GM19468 (cell line): ENCODE results near the gene NLRP7.
"Not testable (repeated sequence)": the region's sequence is repeated elsewhere in the genome, so short reads cannot be mapped to it uniquely, and the experiment has no call there.

ENCODE experiments used
- ATAC-seq: cut with Tn5 transposase; IDR thresholded peaks from one replicate; pipeline ENCODE4 v1.9.1; 2021; ENCODE audit warnings: mild to moderate bottlenecking, moderate library complexity, moderate number of reproducible peaks; ENCODE audit not compliant: unreplicated experiment; ENCODE audit errors: extremely low read depth

The NLRP7 gene

GRCh38 chr19:54947381-54947780 lies at the start of gene NLRP7:
Gene NLRP7 (minus strand): TSS chr19:54947530.
- ATAC-seq, result no peak

DNA sequence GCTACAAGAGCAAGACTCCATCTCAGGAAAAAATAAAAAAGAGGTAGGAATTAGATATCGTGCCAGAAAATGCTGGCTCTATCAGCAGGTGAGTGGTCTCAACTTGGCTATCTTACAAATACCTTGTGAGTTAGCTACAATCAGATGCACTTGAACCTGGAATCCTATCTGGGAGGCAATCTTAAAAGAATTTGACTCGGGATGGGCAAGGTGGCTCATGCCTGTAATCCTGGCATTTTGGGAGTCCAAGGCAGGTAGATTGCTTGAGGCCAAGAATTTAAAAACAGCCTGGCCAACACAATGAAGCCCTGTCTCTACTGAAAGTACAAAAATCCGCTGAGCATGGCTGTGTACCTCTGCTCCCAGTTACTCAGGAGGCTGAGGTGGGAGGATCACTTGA lies 48.2 kb upstream of the NLRP7 start:
- ATAC-seq, result no peak

DNA sequence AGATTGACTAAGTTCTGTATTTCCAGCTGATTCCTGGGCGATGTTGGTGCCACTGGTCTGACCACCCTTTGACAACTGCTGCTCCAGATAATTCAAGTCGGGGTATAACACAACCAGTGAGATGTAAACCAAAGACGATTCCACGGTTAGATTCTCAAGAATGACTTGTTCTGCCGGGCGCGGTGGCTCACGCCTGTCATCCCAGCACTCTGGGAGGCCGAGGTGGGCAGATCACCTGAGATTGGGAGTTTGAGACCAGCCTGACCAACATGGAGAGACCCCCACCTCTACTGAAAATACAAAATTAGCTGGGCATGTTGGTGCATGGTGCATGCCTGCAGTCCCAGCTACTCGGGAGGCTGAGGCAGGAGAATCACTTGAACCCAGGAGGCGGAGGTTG lies 42.2 kb upstream of the NLRP7 start:
- ATAC-seq, result not testable (repeated sequence)

GRCh38 chr19:54982562-54982961 lies 35.2 kb upstream of the NLRP7 start:
- ATAC-seq, result not testable (repeated sequence)

GRCh38 chr19:54973229-54974090 lies 26.1 kb upstream of the NLRP7 start:
- ATAC-seq, result not testable (repeated sequence)

DNA sequence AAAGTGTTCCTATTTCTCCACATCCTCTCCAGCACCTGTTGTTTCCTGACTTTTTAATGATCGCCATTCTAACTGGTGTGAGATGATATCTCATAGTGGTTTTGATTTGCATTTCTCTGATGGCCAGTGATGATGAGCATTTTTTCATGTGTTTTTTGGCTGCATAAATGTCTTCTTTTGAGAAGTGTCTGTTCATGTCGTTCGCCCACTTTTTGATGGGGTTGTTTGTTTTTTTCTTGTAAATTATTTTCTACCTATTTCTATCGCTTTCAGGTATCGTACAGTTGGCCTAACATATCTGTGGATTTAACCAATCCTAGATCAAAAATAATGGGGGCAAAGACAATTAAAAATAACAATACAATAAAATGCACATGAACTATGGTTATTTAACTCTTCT lies 24.1 kb upstream of the NLRP7 start:
- not testable (repeated sequence) for ATAC-seq

GRCh38 chr19:54969647-54970046 lies 22.3 kb upstream of the NLRP7 start:
- ATAC-seq, result no peak

- no peak for ATAC-seq
Measured at GRCh38 chr19:54967611-54968010, 20.3 kb upstream of the NLRP7 start.

DNA sequence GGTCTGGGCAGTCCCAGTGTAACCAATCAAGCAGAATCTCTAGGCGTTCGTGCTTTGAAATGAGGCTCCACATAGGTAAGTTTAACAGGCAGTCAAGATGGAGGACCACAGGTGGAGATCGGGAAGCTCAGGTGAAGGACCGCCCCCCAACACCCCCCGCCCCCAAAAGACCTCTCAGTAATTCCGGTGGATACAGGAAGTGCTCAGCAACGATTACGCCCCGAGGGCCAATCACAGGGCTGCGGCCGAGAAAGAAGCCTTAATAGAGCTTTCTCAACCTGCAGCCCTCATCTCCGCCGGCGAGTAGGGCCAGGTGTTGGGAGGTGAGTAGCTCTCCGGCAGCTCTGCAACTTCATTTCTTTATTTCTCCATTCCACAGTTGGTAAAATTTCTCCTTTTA lies 17.7 kb upstream of the NLRP7 start:
- not testable (repeated sequence) for ATAC-seq

GRCh38 chr19:54959840-54960239 lies 12.5 kb upstream of the NLRP7 start:
- no peak for ATAC-seq

DNA sequence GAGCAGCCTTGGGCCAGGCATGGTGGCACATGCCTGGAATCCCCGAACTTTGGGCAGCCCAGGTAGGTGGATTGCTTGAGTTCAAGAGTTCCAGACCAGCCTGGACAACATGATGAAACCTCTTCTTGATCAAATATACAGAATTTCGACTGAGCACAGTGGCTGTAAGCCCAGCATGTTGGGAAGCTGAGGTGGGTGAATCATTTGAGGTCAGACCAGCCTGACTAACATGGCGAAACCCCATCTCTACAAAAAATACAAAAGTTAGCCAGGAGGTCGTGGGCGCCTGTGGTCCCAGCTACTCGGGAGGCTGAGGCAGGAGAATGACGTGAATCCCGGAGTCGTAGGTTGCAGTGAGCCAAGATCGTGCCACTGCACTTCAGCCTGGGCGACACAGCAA lies 8.0 kb upstream of the NLRP7 start:
- no peak for ATAC-seq

DNA sequence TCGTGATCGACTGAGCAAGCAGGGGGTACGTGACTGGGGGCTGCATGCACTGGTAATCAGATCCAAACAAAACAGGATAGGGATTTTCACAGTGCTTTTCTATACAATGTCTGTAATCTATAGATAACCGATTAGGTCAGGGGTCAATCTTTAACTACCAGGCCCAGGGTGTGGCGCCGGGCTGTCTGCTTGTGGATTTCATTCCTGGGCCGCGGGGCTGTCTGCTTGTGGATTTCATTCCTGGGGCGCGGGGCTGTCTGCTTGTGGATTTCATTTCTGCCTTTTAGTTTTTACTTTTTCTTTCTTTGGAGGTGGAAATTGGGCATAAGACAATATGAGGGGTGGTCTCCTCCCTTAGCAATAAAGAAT lies 6.0 kb upstream of the NLRP7 start:
- not testable (repeated sequence) for ATAC-seq

- ATAC-seq, result no peak
Measured at GRCh38 chr19:54952591-54953344, 5.4 kb upstream of the NLRP7 start.

DNA sequence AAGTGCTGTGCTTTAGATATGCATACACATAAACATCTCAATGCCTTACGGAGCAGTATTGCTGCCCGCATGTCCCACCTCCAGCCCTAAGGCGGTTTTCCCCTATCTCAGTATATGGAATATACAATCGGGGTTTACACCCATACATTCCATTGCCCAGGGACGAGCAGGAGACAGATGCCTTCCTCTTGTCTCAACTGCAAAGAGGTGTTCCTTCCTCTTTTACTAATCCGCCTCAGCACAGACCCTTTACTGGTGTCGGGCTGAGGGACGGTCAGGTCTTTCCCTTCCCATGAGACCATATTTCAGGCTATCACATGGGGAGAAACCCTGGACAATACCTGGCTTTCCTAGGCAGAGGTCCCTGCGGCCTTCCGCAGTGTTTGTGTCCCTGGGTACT lies 3.2 kb upstream of the NLRP7 start:
- ATAC-seq, result not testable (repeated sequence)

GRCh38 chr19:54949412-54949811 lies 2.1 kb upstream of the NLRP7 start:
- ATAC-seq, result no peak

GRCh38 chr19:54943772-54944361 lies 3.5 kb downstream of the NLRP7 start:
- not testable (repeated sequence) for ATAC-seq

DNA sequence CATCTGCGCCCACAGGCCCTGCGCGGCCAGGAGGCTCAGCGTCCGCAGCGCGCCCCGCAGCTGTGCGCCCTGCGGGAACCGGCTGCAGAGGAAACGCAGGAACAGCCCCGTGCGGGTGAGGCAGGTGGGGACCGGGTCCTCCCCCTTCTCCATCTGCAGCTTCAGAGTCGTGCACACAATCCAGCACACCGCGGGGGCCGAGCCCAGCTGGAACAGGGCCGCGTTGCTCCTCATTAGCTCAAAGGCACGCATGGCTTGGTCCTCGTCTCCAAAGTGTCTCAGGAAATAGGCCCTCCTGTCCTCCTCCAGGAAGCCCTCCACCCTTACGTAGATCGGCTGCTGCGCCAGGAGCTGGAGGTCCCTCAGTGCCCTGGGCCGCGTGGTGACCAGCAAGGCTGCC lies 7.8 kb downstream of the NLRP7 start:
- not testable (repeated sequence) for ATAC-seq

DNA sequence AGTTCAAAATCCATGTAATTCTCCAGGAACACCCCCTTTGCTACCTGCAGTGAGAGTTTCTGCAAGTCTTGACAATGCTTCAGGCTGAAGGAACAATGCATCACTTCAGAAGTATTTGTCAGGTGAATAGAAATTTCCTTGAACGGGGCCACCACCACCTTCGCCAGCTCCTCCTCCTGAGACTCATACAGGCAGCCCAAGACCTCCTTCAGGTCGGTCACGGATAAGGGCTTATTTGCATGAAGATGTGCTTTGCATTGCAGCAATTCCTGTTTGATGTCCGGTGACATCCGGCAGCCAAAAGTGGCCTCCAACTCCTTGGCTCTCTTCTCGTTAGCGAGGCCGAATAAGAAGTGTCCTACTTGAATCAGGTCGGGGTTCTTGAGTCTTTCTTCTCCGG lies 8.4 kb downstream of the NLRP7 start:
- no peak for ATAC-seq

- no peak for ATAC-seq
Measured at GRCh38 chr19:54937926-54938325, 9.4 kb downstream of the NLRP7 start.

GRCh38 chr19:54928299-54928698 lies 19.0 kb downstream of the NLRP7 start:
- ATAC-seq, result no peak

- ATAC-seq, result no peak
Measured at GRCh38 chr19:54923276-54923675, 24.1 kb downstream of the NLRP7 start.
